Activated CD4-positive, alpha-beta T cell treated with anti-CD3 and anti-CD28 coated beads, Interleukin-2, Interleukin-4, amounts not matched to agents 100 ng/mL and 50 ng/mL, durations not matched to agents 16 hours and 8 hours (primary cell): ENCODE measurements around the gene CRELD2.

Experiments
- DNase-seq: peaks from one replicate; pipeline ENCODE4 v3.0.0-alpha.2; 2020; ENCODE audit warnings: low spot score

The CRELD2 gene

GRCh38 chr22:49967706-49968208 lies 49.3 kb downstream of the CRELD2 start:
- no peak for DNase-seq

GRCh38 chr22:49968313-49968830 lies 49.9 kb downstream of the CRELD2 start:
- DNase-seq, result no peak

DNA sequence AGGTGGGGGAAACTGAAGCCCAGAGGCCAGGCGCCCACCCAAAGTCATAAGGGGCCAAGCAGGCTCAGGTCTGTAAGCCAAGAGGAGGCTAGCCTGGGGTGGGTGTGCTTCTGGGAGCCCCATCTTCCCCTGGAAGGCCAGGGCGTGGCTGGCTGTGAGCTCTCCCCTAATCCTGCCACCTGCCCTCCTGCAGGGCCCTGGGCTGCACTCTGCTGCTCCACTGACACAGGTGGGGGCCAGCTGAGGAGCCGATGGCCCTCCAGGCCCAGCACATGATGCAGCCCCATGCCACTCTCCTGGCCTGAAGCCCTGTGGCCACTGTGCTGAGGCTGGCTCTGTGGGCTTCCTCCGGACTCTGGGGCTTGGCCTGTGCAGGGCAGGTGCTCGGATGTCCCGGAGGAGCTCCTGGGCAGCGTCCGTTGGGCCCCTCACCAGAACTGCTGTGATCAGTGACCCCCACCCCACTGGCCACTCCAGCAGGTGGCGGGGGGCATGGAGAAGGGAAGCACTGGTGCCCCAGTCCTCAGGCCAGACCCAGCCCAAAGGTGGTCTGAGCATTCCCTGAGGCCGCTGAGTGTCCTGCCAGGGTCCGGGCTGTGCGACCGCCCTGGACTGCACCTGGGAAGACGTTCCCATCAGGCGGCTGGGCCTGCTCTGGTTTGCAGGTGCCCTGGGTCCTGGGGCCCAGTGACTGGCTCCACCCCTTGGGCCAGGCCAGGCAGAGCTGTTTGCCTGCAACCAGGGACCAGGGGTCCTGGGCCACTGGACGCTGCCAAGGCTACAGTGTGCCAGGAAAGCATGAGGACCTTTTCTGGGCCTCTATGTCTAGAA lies 50.6 kb downstream of the CRELD2 start:
- DNase-seq, result no peak

- no peak for DNase-seq
These were observed 51.5 kb downstream of the CRELD2 start for GRCh38 chr22:49969751-49970527.

- peak; percentile 97 for DNase-seq
These were observed 52.2 kb downstream of the CRELD2 start for GRCh38 chr22:49970528-49971231.

DNA sequence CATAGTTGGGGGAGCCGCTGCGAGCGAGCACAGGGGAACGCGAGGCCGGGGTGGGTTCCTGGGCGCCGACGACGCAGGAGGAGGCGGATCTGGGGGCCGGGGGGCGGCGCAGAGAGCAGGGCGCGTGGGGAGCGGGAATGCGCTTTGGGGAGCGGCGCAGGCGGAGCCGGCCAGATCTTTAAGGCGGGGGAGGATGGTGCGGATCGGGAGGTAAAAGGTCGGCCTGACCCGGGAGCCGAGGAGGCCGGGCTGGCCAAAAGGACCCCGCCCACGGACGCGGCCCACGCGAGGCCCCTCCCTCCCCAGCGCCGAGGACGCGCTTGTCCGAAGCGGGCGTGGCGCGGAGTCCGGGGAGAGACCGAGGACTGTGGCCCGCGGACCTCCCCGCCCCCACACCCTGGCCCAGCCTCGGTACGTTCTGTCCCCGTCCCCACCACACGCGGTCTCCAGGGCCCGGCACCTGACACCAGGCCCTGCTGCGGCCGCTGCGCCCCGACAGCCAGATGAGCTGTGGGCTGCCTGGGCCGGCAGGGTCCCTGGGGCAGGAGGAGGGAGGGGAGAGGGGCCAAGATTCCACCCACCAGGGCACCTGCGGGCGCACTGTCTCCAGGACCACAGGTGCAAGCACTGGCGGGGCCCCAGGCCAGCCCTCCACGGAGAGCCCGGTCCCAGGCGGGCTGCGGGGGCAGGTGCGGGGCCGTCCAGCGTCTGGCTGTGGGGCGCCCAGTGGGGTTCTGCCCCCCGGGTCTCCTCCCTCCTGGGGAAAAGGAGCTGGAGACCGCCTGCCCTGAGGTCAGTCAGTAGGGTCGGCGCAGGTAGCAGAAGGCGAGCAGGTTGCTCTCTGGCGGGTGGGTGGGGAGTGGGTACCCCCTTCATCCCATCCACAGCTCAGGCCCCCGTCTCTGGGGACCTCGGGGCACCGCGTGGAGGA lies 53.1 kb downstream of the CRELD2 start:
- peak; percentile 72 for DNase-seq

DNA sequence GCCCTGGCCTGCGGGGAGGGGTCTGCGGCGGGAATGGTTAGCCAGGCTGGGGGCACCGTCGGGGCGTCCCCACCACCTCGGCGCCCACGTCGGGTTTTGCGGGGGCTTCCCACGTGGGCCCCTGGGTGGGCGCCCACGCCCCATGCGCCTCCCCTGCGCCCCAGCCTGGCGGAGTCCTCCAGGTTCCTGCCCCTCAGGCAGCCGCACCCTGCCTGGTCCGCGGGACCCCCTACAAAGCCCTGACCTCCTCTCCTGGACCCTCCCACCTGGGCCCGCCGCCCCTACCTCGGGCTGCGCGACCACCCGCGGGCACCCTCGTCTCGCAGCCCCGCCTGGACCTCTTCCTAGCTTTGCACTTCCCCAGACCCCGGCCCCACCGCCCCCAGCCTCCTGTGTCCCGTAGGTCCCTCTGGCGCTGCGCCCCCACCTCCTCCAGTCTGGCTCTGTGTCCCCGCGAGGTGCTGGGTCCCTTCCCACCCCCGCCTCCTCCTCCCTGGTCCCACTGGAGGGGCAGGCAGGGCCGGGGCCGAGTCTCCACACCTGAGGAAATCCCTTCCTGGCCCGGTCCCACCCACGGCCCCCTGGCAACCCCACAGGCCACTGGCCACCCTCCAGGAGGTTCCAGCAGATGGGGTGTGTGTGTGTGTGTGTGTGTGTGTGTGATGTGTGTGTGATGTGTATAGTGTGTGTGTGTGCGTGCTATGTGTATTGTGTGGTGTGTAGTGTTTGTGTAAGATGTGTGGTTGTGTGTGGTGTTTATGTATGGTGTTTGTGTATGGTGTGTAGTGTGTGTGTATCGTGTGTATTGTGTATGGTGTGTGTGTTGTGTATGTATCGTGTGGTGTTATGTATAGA lies 54.0 kb downstream of the CRELD2 start:
- no peak for DNase-seq

GRCh38 chr22:49973018-49973961 lies 54.9 kb downstream of the CRELD2 start:
- DNase-seq, result no peak

DNA sequence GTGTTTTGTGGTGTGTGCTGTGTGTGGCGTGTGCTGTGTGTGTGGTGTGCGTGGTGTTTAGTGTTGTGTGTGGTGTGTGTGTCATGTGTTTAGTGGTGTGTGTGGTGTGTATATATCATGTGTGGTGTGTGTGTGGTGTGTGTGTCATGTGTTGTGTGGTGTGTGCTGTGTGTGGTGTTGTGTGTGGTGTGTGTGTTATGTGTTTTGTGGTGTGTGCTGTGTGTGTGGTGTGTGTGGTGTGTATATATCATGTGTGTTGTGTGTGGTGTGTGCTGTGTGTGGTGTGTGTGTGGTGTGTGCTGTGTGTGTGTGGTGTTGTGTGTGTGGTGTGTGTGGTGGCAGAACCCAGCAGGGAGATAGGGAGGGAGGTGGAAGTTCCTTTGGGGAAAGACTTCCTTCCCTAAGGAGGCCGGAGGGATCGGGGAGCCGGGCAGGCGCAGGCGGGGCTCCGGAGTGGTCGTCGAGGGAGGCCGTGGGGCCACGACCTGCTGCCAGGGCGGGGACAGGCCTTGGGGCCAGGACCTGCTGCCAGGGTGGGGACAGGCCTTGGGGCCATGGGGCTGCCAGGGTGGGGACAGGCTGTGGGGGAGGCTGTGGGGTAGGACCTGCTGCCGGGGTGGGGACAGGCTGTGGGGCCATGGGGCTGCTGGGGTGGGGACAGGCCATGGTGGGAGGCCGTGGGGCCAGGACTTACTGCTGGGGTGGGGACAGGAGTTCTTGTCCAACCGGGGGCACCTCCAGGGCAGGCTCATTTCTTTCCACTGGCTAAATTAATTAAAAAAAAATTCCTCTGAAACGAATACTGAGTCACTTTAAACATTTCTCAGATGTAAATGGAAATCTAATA lies 57.3 kb downstream of the CRELD2 start:
- no peak for DNase-seq

GRCh38 chr22:49976439-49977175 lies 58.2 kb downstream of the CRELD2 start:
- peak; percentile 45 for DNase-seq
